ENCODE measurements around the gene MINDY4B.

The MINDY4B gene

GRCh38 chr3:150905339-150905738 lies at the start of gene MINDY4B:
Gene MINDY4B, minus strand, starts transcription at chr3:150905439. Its CDS starts 0 bp downstream, at chr3:150905439.
- Histone ChIP-seq H3K9ac (no peak within 1 kb of the TSS), H3K27me3 (ENCODE audit: control insufficient read depth, insufficient read depth, low read length) (no peaks in the 10 kb centered on the region), H3K4me2 (ENCODE audit: low read length) (no peak within 1 kb of the TSS), H3K4me3 (ENCODE audit: low read depth, low read length) (no peak within 1 kb of the TSS), H3K36me3 (ENCODE audit: control insufficient read depth, insufficient read depth, low read length) (no peaks in the 10 kb centered on the region), H3K4me1 (no peaks in the 10 kb centered on the region), H3K9me3 (ENCODE audit: control insufficient read depth, low read length) (no peaks in the 10 kb centered on the region), H3K27ac (no peak within 1 kb of the TSS), H3K79me2 (no peaks in the 10 kb centered on the region), H2AFZ (no peak within 1 kb of the TSS)
- TF ChIP-seq CTCF (IDR thresholded peaks at IDR 0.05), result no peak

DNA sequence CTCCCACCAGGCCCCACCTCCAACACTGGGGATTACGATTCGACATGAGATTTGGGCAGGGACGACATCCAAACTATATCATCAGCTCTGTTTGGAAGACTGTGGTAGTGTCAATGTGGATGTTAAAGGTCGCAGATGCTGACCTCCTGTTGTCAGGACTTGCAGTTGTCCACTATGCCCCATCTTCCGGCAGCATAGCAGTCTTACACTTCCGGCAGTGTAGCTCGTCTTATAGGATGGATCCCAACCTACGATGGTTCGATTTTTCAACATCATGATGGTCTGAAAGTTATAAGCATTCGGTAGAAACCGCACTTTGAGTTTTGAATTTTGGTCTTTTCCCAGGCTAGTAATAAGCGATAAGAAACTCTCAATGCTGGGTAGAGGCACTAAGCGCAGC lies 46.7 kb upstream of the MINDY4B start:
- H3K9ac ChIP-seq, result no peak overlapping the region
- no peaks in the 10 kb centered on the region for H3K9me3 ChIP-seq (ENCODE audit: control insufficient read depth, low read length)
- TF ChIP-seq CTCF (IDR thresholded peaks at IDR 0.05), result no peak
- H3K4me3 ChIP-seq (ENCODE audit: low read depth, low read length), result no peak overlapping the region
- H3K4me1 ChIP-seq, result no peaks in the 10 kb centered on the region
- H3K27me3 ChIP-seq (ENCODE audit: control insufficient read depth, insufficient read depth, low read length), result no peaks in the 10 kb centered on the region
- H2AFZ ChIP-seq, result no peak overlapping the region
- H3K4me2 ChIP-seq (ENCODE audit: low read length), result no peak overlapping the region
- H3K27ac ChIP-seq, result no peak overlapping the region
- H3K36me3 ChIP-seq (ENCODE audit: control insufficient read depth, insufficient read depth, low read length), result no peaks in the 10 kb centered on the region
- H3K79me2 ChIP-seq, result no peaks in the 10 kb centered on the region

DNA sequence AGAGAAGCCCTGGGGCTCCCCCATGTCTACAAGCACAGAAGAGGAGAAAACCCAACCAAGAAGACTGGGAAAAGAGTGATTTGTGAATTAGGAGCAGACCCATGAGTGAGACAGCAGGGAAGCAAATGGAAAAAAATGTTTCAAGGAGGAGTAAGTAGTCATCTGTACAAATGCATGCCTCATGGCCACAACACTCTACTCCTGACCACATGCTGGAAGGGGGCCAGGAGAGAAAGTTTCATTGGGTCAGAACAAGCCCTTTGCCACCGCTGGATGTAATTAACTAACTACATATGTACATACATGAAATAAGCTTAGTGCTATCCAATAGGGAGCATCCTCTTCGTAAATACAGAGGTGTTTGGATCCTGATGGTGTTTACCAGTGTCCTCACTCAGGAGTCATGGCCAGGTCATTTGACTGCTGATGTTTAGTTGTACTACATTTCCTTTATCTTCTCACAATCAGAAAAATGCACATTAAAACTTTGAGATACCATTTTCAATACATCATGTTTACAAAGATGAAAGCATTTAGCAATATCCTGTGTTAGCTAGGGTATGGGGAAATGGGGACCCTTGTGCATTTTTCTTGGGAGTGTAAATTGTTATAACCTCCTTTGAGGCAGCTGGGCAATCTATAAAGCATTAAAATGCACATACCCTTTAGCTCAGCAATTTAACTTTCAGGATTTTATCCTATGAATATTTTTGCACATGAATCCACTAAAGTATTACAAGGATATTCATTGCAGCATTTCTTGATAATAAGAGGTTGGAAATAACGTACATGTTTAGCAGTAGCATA lies 40.2 kb upstream of the MINDY4B start:
- TF ChIP-seq CTCF (IDR thresholded peaks at IDR 0.05), result no peak
- no peak overlapping the region for H3K9ac ChIP-seq

DNA sequence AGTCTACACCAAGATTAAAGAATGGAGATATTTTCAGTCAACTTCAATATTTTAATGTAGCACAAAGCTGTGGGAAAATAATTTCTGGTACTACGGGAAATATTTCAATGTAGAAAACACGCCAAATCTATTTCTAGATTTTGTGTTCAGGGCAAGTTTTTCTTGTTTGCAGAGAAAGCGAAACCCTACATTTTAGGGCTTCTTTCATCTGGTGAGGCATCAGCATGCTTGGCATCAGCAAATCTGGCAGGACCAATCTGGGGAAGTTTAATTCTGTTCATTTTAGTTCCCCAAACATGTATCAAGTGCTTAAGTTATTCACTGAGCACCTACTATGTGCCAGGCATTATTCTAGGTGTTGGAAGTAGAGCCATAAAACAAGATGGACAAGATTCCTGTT lies 37.0 kb upstream of the MINDY4B start:
- TF ChIP-seq CTCF (IDR thresholded peaks at IDR 0.05), result no peak
- Histone ChIP-seq H3K4me3 (ENCODE audit: low read depth, low read length) (no peak overlapping the region), H3K27me3 (ENCODE audit: control insufficient read depth, insufficient read depth, low read length) (no peaks in the 10 kb centered on the region), H3K4me2 (ENCODE audit: low read length) (no peak overlapping the region), H2AFZ (no peak overlapping the region), H3K79me2 (no peaks in the 10 kb centered on the region), H3K27ac (no peak overlapping the region), H3K4me1 (no peaks in the 10 kb centered on the region), H3K9me3 (ENCODE audit: control insufficient read depth, low read length) (no peaks in the 10 kb centered on the region), H3K9ac (no peak overlapping the region), H3K36me3 (ENCODE audit: control insufficient read depth, insufficient read depth, low read length) (no peaks in the 10 kb centered on the region)

More for the DNA sequence above, 40.2 kb upstream of the MINDY4B start:
- Histone ChIP-seq H3K4me1 (no peaks in the 10 kb centered on the region), H3K4me3 (ENCODE audit: low read depth, low read length) (no peak overlapping the region), H3K36me3 (ENCODE audit: control insufficient read depth, insufficient read depth, low read length) (no peaks in the 10 kb centered on the region), H3K79me2 (no peaks in the 10 kb centered on the region), H2AFZ (no peak overlapping the region), H3K4me2 (ENCODE audit: low read length) (no peak overlapping the region), H3K9me3 (ENCODE audit: control insufficient read depth, low read length) (no peaks in the 10 kb centered on the region), H3K27ac (no peak overlapping the region), H3K27me3 (ENCODE audit: control insufficient read depth, insufficient read depth, low read length) (no peaks in the 10 kb centered on the region)

- no peaks in the 10 kb centered on the region for H3K36me3 ChIP-seq (ENCODE audit: control insufficient read depth, insufficient read depth, low read length)
- H3K4me1 ChIP-seq, result no peaks in the 10 kb centered on the region
- no peak overlapping the region for H2AFZ ChIP-seq
- H3K27ac ChIP-seq, result no peak overlapping the region
- no peak overlapping the region for H3K4me2 ChIP-seq (ENCODE audit: low read length)
- no peaks in the 10 kb centered on the region for H3K27me3 ChIP-seq (ENCODE audit: control insufficient read depth, insufficient read depth, low read length)
- H3K9me3 ChIP-seq (ENCODE audit: control insufficient read depth, low read length), result no peaks in the 10 kb centered on the region
- TF ChIP-seq CTCF (IDR thresholded peaks at IDR 0.05), result no peak
- no peak overlapping the region for H3K4me3 ChIP-seq (ENCODE audit: low read depth, low read length)
- H3K79me2 ChIP-seq, result no peaks in the 10 kb centered on the region
- no peak overlapping the region for H3K9ac ChIP-seq
These were observed 31.5 kb upstream of the MINDY4B start for GRCh38 chr3:150936693-150937092.
